NT2/D1 (cell line): Measurements from ENCODE around the gene LARGE1.

Experiments used
- SUZ12 ChIP-seq: IDR thresholded peaks from 2 replicates; pipeline ENCODE4 v1.6.1; 2011; ENCODE audit not compliant: insufficient read length, insufficient read depth; ENCODE audit errors: extremely low read depth
- YY1 ChIP-seq: IDR thresholded peaks from 2 replicates; pipeline ENCODE4 v1.6.1; 2011; ENCODE audit not compliant: insufficient read length, insufficient read depth
- ZNF274 ChIP-seq: IDR thresholded peaks from 2 replicates; pipeline ENCODE4 v1.6.1; 2011; ENCODE audit warnings: mild to moderate bottlenecking, low read depth, low read length

DNA sequence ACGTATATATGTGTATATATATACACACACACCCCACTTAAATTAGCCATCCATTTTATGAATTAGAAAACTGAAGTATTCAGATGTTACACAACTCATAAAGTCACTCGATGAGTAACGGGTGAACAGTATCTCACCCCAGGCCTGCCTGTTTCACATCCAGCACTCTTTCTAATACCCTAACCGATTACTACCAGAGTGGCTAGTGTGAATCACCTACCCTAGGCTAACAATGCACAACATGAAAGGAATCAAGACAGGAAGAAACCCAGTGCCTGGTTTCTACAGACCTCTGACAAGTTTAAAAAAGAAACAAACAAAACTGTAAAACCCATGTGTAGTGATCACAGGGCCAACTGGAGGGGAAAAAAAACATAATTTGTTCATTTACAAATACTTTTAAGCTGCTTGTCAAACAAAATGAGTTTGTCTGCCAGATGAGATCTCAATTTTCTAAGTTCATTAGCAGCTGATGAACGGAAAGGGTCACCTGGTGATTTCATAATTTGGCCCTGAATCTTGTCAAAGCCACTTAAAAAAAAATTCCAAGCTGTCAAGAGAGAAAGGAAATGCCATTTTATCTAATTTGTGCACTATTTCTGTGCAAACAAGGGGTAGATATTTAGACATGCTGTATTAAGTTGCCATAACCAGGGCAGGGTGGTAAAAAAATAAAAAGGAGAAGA, 134.8 kb downstream of the LARGE1 start:
- TF ChIP-seq YY1 (no peak), ZNF274 (no peak), SUZ12 (no peak)
